Activated naive CD8-positive, alpha-beta T cell treated with anti-CD3 and anti-CD28 coated beads for 36 hours (primary cell): ENCODE results near the gene STUB1. TPM values are rescaled to one million over a fixed set of nuclear protein-coding genes. Genes with fewer than 3 reads are reported as not detected.

Experiments
- DNase-seq: peaks from one replicate; pipeline ENCODE4 v3.0.0; 2021
- H3K27ac Mint-ChIP-seq: one replicate; pipeline ENCODE4 v1.8.0; 2022; ENCODE audit warnings: mild to moderate bottlenecking, moderate library complexity, mixed read lengths
- H3K27me3 Mint-ChIP-seq: one replicate; pipeline ENCODE4 v1.8.0; 2022; ENCODE audit warnings: mild to moderate bottlenecking, mixed read lengths
- H3K36me3 Mint-ChIP-seq: one replicate; pipeline ENCODE4 v1.8.0; 2021; ENCODE audit warnings: mild to moderate bottlenecking, mixed read lengths
- H3K4me1 Mint-ChIP-seq: one replicate; pipeline ENCODE4 v1.8.0; 2021; ENCODE audit warnings: mixed read lengths
- H3K4me3 Mint-ChIP-seq: one replicate; pipeline ENCODE4 v1.8.0; 2022; ENCODE audit warnings: mild to moderate bottlenecking, moderate library complexity, mixed read lengths
- H3K9me3 Mint-ChIP-seq: one replicate; pipeline ENCODE4 v1.8.0; 2022; ENCODE audit warnings: mixed read lengths
- total RNA-seq, 2 experiments: library from RNA; stranded (reverse); gene quantifications; one replicate each; pipeline ENCODE4 v1.2.3, GENCODE V29; 2021

The STUB1 gene
- total RNA-seq, 2 experiments from 2014 or later: 74.3 to 82.1 TPM

DNA sequence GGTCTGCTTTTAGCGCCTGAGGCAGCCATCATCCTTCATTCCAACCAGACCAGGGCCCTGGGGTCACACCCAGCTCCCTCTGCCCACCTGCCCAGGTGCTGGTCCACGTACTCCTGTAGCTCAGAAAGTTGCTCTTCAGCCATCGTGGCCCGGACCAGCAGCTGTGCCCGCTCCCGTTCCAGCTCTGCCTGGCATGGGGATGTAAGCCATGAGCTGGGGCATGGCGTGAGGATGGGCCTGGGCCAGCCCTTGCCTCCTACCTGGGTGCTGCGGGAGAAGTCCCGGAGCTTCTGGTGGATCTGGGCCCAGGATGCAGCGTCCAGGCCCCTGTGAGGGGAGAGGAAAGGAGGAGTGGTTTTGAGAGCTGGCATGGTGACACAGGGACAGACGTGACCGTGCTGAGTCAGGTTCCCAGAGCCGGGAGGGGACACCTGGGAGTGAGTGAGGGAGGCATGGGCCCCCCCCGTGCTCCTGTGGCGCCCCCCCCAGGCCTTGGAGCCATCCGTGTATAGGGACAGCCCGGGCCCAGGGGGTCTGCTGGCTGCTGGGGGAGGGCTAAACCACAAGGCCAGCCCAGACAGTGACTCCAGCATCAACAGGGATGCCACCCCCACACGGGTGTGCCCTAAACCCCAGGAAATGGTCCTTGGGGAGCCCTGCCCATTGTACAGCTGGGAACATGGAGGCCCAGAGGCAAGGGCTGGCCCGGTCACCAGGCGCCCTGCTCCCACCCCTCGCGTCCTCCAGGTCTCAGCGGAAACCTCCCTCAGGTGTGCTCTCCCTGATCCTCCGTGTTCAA is 42.8 kb downstream of the STUB1 start:
- peaks cover 20% of the 10 kb centered on the region for H3K4me1 Mint-ChIP-seq
- H3K27me3 Mint-ChIP-seq: no peaks in the 10 kb centered on the region
- DNase-seq: no peak
- no peaks in the 10 kb centered on the region for H3K9me3 Mint-ChIP-seq
- no peaks in the 10 kb centered on the region for H3K36me3 Mint-ChIP-seq
- no peak overlapping the region for H3K27ac Mint-ChIP-seq
- H3K4me3 Mint-ChIP-seq: peak overlapping the region; percentile 22

DNA sequence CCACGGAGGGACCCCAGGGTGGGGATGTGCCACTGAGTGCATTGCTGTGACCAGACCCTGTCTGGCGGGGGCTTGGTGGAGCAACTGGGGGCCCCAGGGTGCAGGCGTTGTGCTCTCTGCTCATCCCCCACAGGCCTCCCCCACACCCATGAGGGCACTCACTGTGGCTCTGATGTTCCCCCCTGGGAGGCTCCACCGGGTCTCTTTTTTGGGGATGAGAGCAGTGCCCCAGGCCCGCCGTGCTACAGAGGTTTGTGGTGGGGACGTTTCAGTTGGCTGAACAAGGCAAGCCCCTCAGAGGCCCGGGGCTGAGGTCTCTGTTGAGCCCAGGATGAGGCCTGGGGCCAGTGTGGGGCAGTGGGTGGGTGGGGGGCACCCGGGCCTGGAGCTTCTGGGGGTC is 43.5 kb downstream of the STUB1 start:
- H3K27ac Mint-ChIP-seq: no peak overlapping the region
- H3K4me1 Mint-ChIP-seq: peaks cover 16% of the 10 kb centered on the region
- H3K27me3 Mint-ChIP-seq: no peaks in the 10 kb centered on the region
- H3K36me3 Mint-ChIP-seq: no peaks in the 10 kb centered on the region
- DNase-seq: no peak
- no peaks in the 10 kb centered on the region for H3K9me3 Mint-ChIP-seq
- no peak overlapping the region for H3K4me3 Mint-ChIP-seq

GRCh38 chr16:724188-725040 is 44.2 kb downstream of the STUB1 start:
- Mint-ChIP-seq H3K27ac (no peak overlapping the region), H3K36me3 (no peaks in the 10 kb centered on the region), H3K9me3 (no peaks in the 10 kb centered on the region), H3K27me3 (no peaks in the 10 kb centered on the region), H3K4me3 (no peak overlapping the region), H3K4me1 (peaks cover 9% of the 10 kb centered on the region)
- DNase-seq: no peak

GRCh38 chr16:725041-725376 is 44.8 kb downstream of the STUB1 start:
- H3K9me3 Mint-ChIP-seq: no peaks in the 10 kb centered on the region
- peaks cover 8% of the 10 kb centered on the region for H3K4me1 Mint-ChIP-seq
- DNase-seq: no peak
- H3K27ac Mint-ChIP-seq: no peak overlapping the region
- H3K4me3 Mint-ChIP-seq: no peak overlapping the region
- no peaks in the 10 kb centered on the region for H3K27me3 Mint-ChIP-seq
- H3K36me3 Mint-ChIP-seq: no peaks in the 10 kb centered on the region

GRCh38 chr16:725463-726187 is 45.4 kb downstream of the STUB1 start:
- Mint-ChIP-seq H3K4me1 (peaks cover 4% of the 10 kb centered on the region), H3K4me3 (no peak overlapping the region)

GRCh38 chr16:726188-726437 is 45.9 kb downstream of the STUB1 start:
- H3K36me3 Mint-ChIP-seq: no peaks in the 10 kb centered on the region
- H3K9me3 Mint-ChIP-seq: no peaks in the 10 kb centered on the region
- H3K27ac Mint-ChIP-seq: no peak overlapping the region
- peaks cover 3% of the 10 kb centered on the region for H3K4me1 Mint-ChIP-seq
- no peaks in the 10 kb centered on the region for H3K27me3 Mint-ChIP-seq
- no peak for DNase-seq
- H3K4me3 Mint-ChIP-seq: no peak overlapping the region

More at GRCh38 chr16:725463-726187, 45.4 kb downstream of the STUB1 start:
- no peak for DNase-seq
- no peaks in the 10 kb centered on the region for H3K27me3 Mint-ChIP-seq
- no peaks in the 10 kb centered on the region for H3K36me3 Mint-ChIP-seq
- H3K9me3 Mint-ChIP-seq: no peaks in the 10 kb centered on the region
- H3K27ac Mint-ChIP-seq: no peak overlapping the region

- peak within 1 kb of the TSS; percentile 64 for H3K4me3 Mint-ChIP-seq
- peak within 1 kb of the TSS; percentile 58 for H3K27ac Mint-ChIP-seq
- no peaks in the 10 kb centered on the region for H3K36me3 Mint-ChIP-seq
- H3K4me1 Mint-ChIP-seq: peaks cover 3% of the 10 kb centered on the region
- H3K27me3 Mint-ChIP-seq: no peaks in the 10 kb centered on the region
- DNase-seq: peak; percentile 67
- H3K9me3 Mint-ChIP-seq: no peaks in the 10 kb centered on the region
Measured at GRCh38 chr16:726438-727290, 46.5 kb downstream of the STUB1 start, which contains the start of the genes CCDC78 and HAGHL. CCDC78 (minus strand) TSS chr16:726443; CDS start chr16:726367, 76 bp downstream. HAGHL (plus strand) TSS chr16:727106; CDS start chr16:727510, 404 bp downstream.

DNA sequence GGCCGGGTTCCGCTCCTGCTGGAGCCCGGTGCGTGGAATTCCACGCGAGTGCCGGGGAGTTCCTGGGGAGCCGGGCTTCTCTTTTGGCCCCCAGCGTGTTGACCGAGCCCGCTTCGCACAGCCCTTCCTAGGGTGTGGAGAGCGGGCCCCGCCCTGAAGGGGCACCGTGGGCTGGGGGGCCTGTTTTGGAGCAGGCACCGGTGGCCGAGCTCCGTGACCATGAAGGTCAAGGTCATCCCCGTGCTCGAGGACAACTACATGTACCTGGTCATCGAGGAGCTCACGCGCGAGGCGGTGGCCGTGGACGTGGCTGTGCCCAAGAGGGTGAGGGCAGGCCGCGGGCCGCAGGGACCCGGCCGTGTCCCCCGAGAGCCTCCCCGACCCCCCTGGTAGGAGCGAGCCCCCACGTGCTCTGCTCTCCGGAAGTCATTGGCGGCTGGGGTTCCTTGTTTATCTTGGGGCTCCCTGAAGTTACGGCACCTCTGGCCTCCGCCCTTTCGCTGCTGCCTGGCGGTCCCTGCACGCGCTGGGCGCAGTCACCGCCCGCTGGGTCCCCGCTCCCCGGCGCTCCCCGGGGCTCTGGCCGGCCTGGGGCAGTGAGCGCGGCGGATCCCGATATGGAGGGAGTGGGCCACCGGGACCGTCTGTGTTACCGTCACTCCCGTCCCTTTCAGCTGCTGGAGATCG is 47.2 kb downstream of the STUB1 start:
- no peak overlapping the region for H3K27ac Mint-ChIP-seq

GRCh38 chr16:728131-728889 is 48.1 kb downstream of the STUB1 start:
- peaks cover 3% of the 10 kb centered on the region for H3K4me1 Mint-ChIP-seq

More for the DNA sequence above, 47.2 kb downstream of the STUB1 start:
- no peaks in the 10 kb centered on the region for H3K27me3 Mint-ChIP-seq
- no peaks in the 10 kb centered on the region for H3K9me3 Mint-ChIP-seq
- peak overlapping the region; percentile 60 for H3K4me3 Mint-ChIP-seq
- no peaks in the 10 kb centered on the region for H3K36me3 Mint-ChIP-seq
- DNase-seq: peak; percentile 54
- H3K4me1 Mint-ChIP-seq: peaks cover 3% of the 10 kb centered on the region

GRCh38 chr16:728890-729744 is 48.9 kb downstream of the STUB1 start:
- Mint-ChIP-seq H3K4me3 (peak overlapping the region; percentile 65), H3K27ac (no peak overlapping the region), H3K36me3 (no peaks in the 10 kb centered on the region), H3K27me3 (no peaks in the 10 kb centered on the region), H3K4me1 (peaks cover 3% of the 10 kb centered on the region), H3K9me3 (no peaks in the 10 kb centered on the region)
- no peak for DNase-seq

More at GRCh38 chr16:728131-728889, 48.1 kb downstream of the STUB1 start:
- Mint-ChIP-seq H3K4me3 (peak overlapping the region; percentile 65), H3K9me3 (no peaks in the 10 kb centered on the region), H3K36me3 (no peaks in the 10 kb centered on the region), H3K27ac (no peak overlapping the region), H3K27me3 (no peaks in the 10 kb centered on the region)
- peak; percentile 75 for DNase-seq

- H3K27ac Mint-ChIP-seq: no peak overlapping the region
- H3K27me3 Mint-ChIP-seq: no peaks in the 10 kb centered on the region
- H3K36me3 Mint-ChIP-seq: no peaks in the 10 kb centered on the region
- peaks cover 3% of the 10 kb centered on the region for H3K4me1 Mint-ChIP-seq
- no peaks in the 10 kb centered on the region for H3K9me3 Mint-ChIP-seq
- DNase-seq: no peak
- peak overlapping the region; percentile 10 for H3K4me3 Mint-ChIP-seq
Measured at GRCh38 chr16:729768-730665, 49.8 kb downstream of the STUB1 start.
